Measurements from ENCODE around the gene CNOT1.

DNA sequence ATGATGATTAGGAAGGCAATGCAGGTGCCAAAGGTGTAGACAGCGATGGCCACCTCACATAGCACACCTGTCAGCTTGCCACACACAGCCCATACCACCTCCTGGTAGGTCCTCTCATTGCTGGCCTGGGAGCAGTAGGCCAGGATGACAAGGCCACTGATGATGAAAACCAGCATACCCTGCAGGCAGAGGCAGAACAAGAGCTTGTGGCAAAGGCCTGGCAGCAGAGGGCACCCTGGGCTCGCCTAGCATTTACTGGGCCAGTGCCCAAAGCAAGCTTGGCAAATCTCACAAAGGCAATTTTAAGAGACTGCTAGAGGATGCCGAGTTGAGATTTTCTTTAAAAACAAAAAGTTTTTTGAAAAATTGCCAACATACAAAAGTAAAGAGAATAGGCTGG, 49.1 kb upstream of the CNOT1 start:
- TF ChIP-seq, protein P1, sequence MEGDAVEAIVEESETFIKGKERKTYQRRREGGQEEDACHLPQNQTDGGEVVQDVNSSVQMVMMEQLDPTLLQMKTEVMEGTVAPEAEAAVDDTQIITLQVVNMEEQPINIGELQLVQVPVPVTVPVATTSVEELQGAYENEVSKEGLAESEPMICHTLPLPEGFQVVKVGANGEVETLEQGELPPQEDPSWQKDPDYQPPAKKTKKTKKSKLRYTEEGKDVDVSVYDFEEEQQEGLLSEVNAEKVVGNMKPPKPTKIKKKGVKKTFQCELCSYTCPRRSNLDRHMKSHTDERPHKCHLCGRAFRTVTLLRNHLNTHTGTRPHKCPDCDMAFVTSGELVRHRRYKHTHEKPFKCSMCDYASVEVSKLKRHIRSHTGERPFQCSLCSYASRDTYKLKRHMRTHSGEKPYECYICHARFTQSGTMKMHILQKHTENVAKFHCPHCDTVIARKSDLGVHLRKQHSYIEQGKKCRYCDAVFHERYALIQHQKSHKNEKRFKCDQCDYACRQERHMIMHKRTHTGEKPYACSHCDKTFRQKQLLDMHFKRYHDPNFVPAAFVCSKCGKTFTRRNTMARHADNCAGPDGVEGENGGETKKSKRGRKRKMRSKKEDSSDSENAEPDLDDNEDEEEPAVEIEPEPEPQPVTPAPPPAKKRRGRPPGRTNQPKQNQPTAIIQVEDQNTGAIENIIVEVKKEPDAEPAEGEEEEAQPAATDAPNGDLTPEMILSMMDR (conservative IDR thresholded peaks at IDR 0.05; ENCODE audit: low read length): peak; percentile 48
- TF ChIP-seq EZH2phosphoT487 (IDR thresholded peaks at IDR 0.05; ENCODE audit: borderline replicate concordance): no peak

All from Loucy (cell line).